ENCODE measurements around the gene ANKRD53. TPM values are rescaled to one million over a fixed set of nuclear protein-coding genes. Genes with fewer than 3 reads are reported as not detected.

ANKRD53 gene
- total RNA-seq, 2 experiments from 2014 or later: 0.14 TPM; not detected in 1

DNA sequence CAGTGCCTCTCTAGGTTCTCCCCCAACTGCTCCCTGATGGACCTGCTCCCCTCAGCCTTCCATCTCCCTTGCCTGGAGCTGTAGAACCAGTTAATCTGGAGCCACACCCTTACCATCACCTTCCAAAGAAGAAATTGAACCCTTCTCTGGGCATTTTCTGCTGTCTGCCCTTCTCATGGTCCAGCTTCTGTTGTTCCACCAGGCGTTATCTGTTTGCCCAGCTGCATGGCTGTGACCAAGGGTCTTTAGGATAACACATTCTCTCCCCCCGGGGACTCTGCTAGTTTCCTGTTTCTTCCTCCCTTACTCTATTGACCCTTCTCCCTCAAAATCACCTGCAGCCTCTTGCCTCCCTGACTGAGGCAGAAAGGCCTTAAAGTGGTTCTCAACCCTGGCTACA, 3.2 kb upstream of the ANKRD53 start:
- peaks cover 3% of the 10 kb centered on the region for H3K36me3 Mint-ChIP-seq (ENCODE audit: low read depth)
- DNase-seq (no peak), ATAC-seq (no peak)
- H3K27ac Mint-ChIP-seq: no peak overlapping the region
- ChIA-PET CTCF (interaction anchor here (0.8 to 3.3 kb wide), 6 partner anchors 9 to 26 kb away, joined by 3 to 23 read pairs (median 7); no protein-coding TSS in a partner anchor), POLR2A (no interaction called here)
- peaks cover 17% of the 10 kb centered on the region for H3K4me1 Mint-ChIP-seq
- H3K27me3 Mint-ChIP-seq: no peaks in the 10 kb centered on the region
- no peak overlapping the region for H3K4me3 Mint-ChIP-seq
- H3K9me3 Mint-ChIP-seq (ENCODE audit: low read depth): no peaks in the 10 kb centered on the region
- intact Hi-C loops (cut with DNase I, micrococcal nuclease): loop anchor here in 1 of 2 experiments (5.0 kb wide), 1 partner anchor 92 kb away; the partner anchor contains the start of gene NAGK

DNA sequence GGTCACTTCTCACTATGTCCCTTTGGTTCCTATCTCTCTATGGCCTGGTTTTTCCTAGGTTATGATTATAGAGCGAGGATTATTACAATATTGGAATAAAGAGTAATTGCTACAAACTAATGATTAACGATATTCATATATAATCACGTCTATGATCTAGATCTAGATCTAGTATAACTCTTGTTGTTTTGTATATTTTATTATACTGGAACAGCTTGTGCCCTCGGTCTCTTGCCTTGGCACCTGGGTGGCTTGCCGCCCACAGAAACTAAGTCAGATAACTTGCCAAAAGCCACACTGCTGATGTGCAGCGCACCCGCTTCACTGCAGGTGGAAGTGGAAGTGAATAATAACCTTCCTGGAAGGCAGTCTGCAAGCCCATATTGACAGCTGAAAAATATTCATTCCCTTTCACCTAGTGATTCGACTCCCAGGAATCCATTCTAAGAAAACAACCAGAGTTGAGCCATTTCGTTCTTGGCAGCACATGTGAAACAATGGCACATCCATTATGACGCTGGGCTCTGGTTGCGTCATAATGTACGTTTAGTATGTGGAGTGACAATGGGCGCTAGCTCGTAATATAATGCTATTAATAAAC, 725 bp upstream of the ANKRD53 start:
- H3K9me3 Mint-ChIP-seq (ENCODE audit: low read depth): no peaks in the 10 kb centered on the region
- CTCF ChIA-PET: interaction anchor here (0.6 to 5.0 kb wide), 6 partner anchors 9 to 1582 kb away, joined by 3 to 33 read pairs (median 4); no protein-coding TSS in a partner anchor
- POLR2A ChIA-PET: no interaction called here
- peak overlapping the region; percentile 54 for H3K4me3 Mint-ChIP-seq
- peak; percentile 56 for ATAC-seq
- H3K36me3 Mint-ChIP-seq (ENCODE audit: low read depth): peaks cover 3% of the 10 kb centered on the region
- intact Hi-C loops (cut with DNase I, micrococcal nuclease): loop anchor here (1.0 to 5.0 kb wide), 4 partner anchors 12 to 90 kb away; partner anchors contain the start of genes TEX261 (in 2 of the 2) and NAGK (in 1 of the 2)
- H3K27me3 Mint-ChIP-seq: no peaks in the 10 kb centered on the region
- peaks cover 17% of the 10 kb centered on the region for H3K4me1 Mint-ChIP-seq
- peak overlapping the region; percentile 60 for H3K27ac Mint-ChIP-seq
- peak; percentile 60 for DNase-seq

DNA sequence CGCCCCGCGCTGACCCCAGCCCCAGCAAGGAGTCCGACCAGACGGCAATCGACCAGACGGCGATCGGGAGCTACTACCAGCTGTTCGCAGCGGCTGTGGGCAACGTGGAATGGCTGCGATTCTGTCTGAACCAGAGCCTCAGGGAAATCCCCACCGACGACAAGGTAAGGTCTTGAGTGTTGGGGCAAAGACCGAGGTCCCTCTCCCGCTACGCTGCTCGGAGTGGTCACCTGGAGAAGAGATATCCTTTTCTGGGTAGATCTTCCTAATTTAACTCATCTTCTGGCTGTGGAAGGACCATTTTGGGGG, 704 bp downstream of the ANKRD53 start:
- DNase-seq: no peak
- ChIA-PET CTCF (interaction anchor here (5.0 kb wide), 1 partner anchor 14 kb away, joined by 33 read pairs; no protein-coding TSS in a partner anchor), POLR2A (no interaction called here)
- Mint-ChIP-seq H3K27ac (no peak overlapping the region), H3K36me3 (ENCODE audit: low read depth) (peaks cover 3% of the 10 kb centered on the region), H3K4me3 (no peak overlapping the region), H3K4me1 (peaks cover 17% of the 10 kb centered on the region), H3K9me3 (ENCODE audit: low read depth) (no peaks in the 10 kb centered on the region), H3K27me3 (no peaks in the 10 kb centered on the region)
- intact Hi-C loops (cut with DNase I, micrococcal nuclease): loop anchor here in 1 of 2 experiments (5.0 kb wide), 1 partner anchor 88 kb away; the partner anchor contains the start of gene NAGK
- no peak for ATAC-seq

DNA sequence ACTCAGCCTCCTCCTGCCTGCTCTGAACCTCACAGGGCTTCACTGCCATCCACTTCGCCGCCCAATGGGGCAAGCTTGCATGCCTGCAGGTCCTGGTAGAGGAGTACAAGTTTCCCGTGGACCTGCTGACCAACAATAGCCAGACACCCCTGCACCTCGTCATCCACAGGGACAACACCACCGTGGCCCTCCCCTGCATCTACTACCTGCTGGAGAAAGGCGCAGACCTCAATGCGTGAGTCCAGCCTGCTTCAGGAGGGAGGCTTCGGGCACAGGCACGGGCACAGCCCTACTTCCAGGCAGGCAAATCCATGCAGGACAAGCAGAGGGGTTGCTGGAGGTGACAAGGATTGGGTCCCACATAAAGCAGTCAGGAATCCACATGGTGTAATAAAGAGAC, 1.2 kb downstream of the ANKRD53 start:
- Mint-ChIP-seq H3K27me3 (no peaks in the 10 kb centered on the region), H3K27ac (no peak overlapping the region), H3K9me3 (ENCODE audit: low read depth) (no peaks in the 10 kb centered on the region), H3K4me1 (peaks cover 21% of the 10 kb centered on the region), H3K36me3 (ENCODE audit: low read depth) (peaks cover 1% of the 10 kb centered on the region), H3K4me3 (no peak overlapping the region)
- DNase-seq (no peak), ATAC-seq (no peak)
- CTCF ChIA-PET: interaction anchor here (5.0 kb wide), 1 partner anchor 15 kb away, joined by 33 read pairs; no protein-coding TSS in a partner anchor
- intact Hi-C loops (cut with DNase I, micrococcal nuclease): loop anchor here in 1 of 2 experiments (5.0 kb wide), 1 partner anchor 88 kb away; the partner anchor contains the start of gene NAGK
- POLR2A ChIA-PET: no interaction called here

DNA sequence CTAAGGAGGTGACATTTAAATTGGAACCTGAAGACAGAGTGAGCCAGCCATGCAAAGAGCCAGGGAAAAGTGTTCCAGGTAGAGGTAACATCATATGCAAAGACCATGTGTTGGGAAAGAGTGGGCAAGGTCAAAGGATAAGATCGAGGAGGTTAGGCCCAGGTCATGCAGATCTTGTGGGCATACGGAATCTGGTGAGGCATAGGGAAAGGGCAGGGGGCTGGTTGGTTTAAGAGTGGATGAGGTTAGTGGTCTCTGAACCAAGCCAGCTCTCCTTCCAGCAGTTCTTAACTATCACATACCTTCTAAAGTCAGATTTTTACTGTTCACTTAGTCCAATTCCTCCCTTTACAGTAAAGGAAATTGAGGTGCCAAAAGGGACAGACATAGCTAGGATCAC, 3.0 kb downstream of the ANKRD53 start:
- no peaks in the 10 kb centered on the region for H3K27me3 Mint-ChIP-seq
- H3K4me3 Mint-ChIP-seq: no peak overlapping the region
- H3K9me3 Mint-ChIP-seq (ENCODE audit: low read depth): no peaks in the 10 kb centered on the region
- no peak overlapping the region for H3K27ac Mint-ChIP-seq
- peaks cover 11% of the 10 kb centered on the region for H3K36me3 Mint-ChIP-seq (ENCODE audit: low read depth)
- intact Hi-C loops (cut with DNase I, micrococcal nuclease): no loop called here
- peaks cover 29% of the 10 kb centered on the region for H3K4me1 Mint-ChIP-seq
- ChIA-PET POLR2A (interaction anchor here (0.6 kb wide), 2 partner anchors 8 to 16 kb away, joined by 3 read pairs; no protein-coding TSS in a partner anchor), CTCF (interaction anchor here (1.8 to 5.0 kb wide), 3 partner anchors 17 to 33 kb away, joined by 5 to 33 read pairs (median 7); no protein-coding TSS in a partner anchor)
- ATAC-seq (no peak), DNase-seq (no peak)

DNA sequence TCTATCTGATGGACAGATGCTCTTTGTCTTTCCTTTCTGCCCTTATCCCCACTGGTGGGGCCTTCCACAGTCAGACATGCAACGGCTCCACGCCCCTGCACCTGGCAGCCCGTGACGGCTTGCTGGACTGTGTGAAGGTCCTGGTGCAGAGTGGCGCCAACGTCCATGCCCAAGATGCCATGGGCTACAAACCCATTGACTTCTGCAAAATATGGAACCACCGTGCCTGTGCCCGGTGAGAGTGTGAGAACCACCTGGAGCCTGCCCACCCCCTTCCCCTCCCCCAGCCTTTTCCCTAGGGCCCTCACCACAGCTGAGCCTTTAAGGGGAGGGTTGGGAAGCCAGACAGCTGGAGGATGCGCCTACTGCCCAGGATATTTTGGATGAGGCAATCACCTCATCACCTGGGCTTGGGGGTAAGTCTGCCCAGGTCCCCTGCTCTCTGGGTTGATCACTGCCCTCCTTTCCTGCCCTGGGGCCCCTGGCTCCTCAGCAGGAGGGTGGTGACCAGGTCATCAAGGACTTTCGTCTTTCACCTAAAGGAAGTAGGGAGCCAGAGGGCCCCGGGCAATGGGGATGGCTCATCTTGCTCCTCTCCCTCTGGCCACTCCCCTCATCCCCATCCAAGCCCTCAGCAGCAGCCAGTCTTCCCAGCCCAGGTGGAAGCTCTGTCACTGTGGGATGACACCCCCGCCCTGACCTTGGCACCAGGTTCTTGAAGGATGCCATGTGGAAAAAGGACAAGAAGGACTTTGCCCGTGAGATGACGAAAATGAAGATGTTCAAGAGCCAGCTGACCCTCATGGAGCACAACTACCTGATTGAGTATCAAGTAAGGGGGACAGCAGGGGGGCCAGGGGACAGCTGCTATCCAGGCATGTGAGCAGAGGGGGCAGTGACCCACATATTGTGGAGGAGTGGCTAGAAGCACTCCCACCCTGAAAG, 3.7 kb downstream of the ANKRD53 start:
- Mint-ChIP-seq H3K27ac (no peak overlapping the region), H3K36me3 (ENCODE audit: low read depth) (peaks cover 13% of the 10 kb centered on the region), H3K4me1 (peaks cover 22% of the 10 kb centered on the region), H3K4me3 (no peak overlapping the region), H3K9me3 (ENCODE audit: low read depth) (no peaks in the 10 kb centered on the region), H3K27me3 (no peaks in the 10 kb centered on the region)
- ChIA-PET CTCF (interaction anchor here (1.8 to 5.0 kb wide), 4 partner anchors 16 to 34 kb away, joined by 5 to 35 read pairs (median 20); no protein-coding TSS in a partner anchor), POLR2A (no interaction called here)
- DNase-seq (peak; percentile 3), ATAC-seq (no peak)
- intact Hi-C loops (cut with DNase I, micrococcal nuclease): no loop called here

DNA sequence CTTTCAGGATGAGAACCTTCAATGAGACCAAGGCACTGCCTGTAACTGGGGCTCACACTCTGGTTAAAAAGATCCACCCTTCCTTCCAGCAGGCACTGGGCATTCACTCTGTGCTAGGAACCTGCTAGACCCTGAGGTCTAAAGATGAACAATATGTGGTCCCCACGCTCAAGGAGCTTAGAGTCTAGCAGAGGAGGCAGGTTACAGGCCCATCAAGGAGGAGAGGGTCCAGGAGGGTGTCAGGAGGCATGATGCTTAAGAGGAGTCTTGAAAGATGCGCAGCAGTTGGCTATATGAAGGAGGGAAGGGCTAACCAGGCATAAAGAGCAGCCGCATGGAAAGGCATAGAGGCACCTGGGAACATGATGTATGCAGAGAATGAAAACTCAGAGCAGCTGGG, 4.5 kb downstream of the ANKRD53 start:
- CTCF ChIA-PET: interaction anchor here (0.5 to 4.2 kb wide), 5 partner anchors 9 to 213 kb away, joined by 3 to 35 read pairs (median 7); no protein-coding TSS in a partner anchor

DNA sequence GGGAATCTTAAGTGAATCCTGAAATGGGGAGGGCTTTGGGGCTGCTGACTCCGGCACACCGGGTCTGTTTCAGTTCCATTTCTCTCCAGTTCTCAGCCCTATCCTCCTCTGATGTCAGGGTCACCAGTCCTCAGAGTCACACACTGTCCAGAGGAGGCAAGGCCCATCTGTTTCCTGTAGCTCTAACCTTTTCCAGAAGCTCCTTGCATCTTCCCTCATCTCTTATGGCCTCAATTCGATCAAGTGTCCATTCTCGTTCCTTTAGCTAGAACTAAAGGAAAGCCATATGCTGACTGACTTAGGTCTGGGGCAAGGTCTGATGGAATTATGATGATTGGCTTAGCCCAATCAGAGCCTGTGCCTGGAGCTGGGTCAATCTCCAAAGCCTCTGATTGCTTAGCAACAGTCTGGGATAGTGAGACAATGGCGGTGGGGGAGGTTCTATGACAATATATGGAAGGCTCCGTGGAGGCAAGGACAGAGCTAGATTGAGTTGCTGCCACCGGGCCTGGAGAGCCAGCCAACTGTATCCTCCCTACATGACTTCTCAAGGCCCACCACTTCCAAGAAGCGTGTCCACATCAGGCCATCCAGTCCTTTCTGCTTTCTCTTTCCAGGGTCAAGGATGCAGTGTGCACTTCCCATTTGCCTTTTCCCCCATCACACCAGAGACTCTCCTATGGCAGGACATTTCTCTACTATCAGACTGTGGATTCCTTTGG, 5.2 kb downstream of the ANKRD53 start:
- ATAC-seq (no peak), DNase-seq (peak; percentile 3)
- intact Hi-C loops (cut with DNase I, micrococcal nuclease): loop anchor here in 1 of 2 experiments (2.0 kb wide), 1 partner anchor 19 kb away; no protein-coding TSS in a partner anchor
- H3K27ac Mint-ChIP-seq: no peak overlapping the region
- no peak overlapping the region for H3K4me3 Mint-ChIP-seq
- ChIA-PET CTCF (interaction anchor here (0.5 to 4.2 kb wide), 10 partner anchors 10 to 219 kb away, joined by 3 to 35 read pairs (median 4); no protein-coding TSS in a partner anchor), POLR2A (no interaction called here)
- H3K9me3 Mint-ChIP-seq (ENCODE audit: low read depth): no peaks in the 10 kb centered on the region
- peaks cover 15% of the 10 kb centered on the region for H3K36me3 Mint-ChIP-seq (ENCODE audit: low read depth)
- H3K27me3 Mint-ChIP-seq: no peaks in the 10 kb centered on the region
- peaks cover 12% of the 10 kb centered on the region for H3K4me1 Mint-ChIP-seq

More for the DNA sequence above, 4.5 kb downstream of the ANKRD53 start:
- peaks cover 13% of the 10 kb centered on the region for H3K36me3 Mint-ChIP-seq (ENCODE audit: low read depth)
- POLR2A ChIA-PET: no interaction called here
- H3K27me3 Mint-ChIP-seq: no peaks in the 10 kb centered on the region
- H3K4me1 Mint-ChIP-seq: peaks cover 15% of the 10 kb centered on the region
- H3K27ac Mint-ChIP-seq: no peak overlapping the region
- no peak for ATAC-seq
- intact Hi-C loops (cut with DNase I, micrococcal nuclease): no loop called here
- H3K4me3 Mint-ChIP-seq: no peak overlapping the region
- H3K9me3 Mint-ChIP-seq (ENCODE audit: low read depth): no peaks in the 10 kb centered on the region
- no peak for DNase-seq

DNA sequence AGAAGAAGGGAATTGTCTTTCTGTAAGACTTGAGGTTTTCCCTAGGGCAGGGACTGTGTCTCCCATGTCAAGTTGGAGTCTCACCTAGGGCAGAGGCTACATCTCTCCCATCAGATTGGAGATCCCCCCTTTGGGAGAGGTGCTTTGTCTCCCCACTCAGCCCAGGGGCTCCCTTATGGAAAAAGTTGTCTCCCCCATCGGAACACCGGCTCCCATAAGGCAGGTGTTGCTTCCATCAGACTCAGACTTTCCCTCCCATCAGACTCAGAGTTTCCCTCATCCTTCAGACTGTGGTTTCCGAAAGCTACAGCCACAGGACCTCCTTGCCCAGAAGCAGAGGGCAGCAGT, 5.8 kb downstream of the ANKRD53 start:
- Mint-ChIP-seq H3K9me3 (ENCODE audit: low read depth) (no peaks in the 10 kb centered on the region), H3K4me1 (peaks cover 12% of the 10 kb centered on the region), H3K4me3 (no peak overlapping the region), H3K36me3 (ENCODE audit: low read depth) (peaks cover 20% of the 10 kb centered on the region), H3K27ac (no peak overlapping the region), H3K27me3 (no peaks in the 10 kb centered on the region)
- ATAC-seq (no peak), DNase-seq (no peak)
- ChIA-PET CTCF (interaction anchor here (0.5 to 4.2 kb wide), 18 partner anchors 8 to 619 kb away, joined by 3 to 35 read pairs (median 4); no protein-coding TSS in a partner anchor), POLR2A (interaction anchor here (0.6 kb wide), 1 partner anchor 13 kb away, joined by 4 read pairs; no protein-coding TSS in a partner anchor)
- intact Hi-C loops (cut with DNase I, micrococcal nuclease): loop anchor here in 1 of 2 experiments (2.0 kb wide), 1 partner anchor 19 kb away; no protein-coding TSS in a partner anchor

DNA sequence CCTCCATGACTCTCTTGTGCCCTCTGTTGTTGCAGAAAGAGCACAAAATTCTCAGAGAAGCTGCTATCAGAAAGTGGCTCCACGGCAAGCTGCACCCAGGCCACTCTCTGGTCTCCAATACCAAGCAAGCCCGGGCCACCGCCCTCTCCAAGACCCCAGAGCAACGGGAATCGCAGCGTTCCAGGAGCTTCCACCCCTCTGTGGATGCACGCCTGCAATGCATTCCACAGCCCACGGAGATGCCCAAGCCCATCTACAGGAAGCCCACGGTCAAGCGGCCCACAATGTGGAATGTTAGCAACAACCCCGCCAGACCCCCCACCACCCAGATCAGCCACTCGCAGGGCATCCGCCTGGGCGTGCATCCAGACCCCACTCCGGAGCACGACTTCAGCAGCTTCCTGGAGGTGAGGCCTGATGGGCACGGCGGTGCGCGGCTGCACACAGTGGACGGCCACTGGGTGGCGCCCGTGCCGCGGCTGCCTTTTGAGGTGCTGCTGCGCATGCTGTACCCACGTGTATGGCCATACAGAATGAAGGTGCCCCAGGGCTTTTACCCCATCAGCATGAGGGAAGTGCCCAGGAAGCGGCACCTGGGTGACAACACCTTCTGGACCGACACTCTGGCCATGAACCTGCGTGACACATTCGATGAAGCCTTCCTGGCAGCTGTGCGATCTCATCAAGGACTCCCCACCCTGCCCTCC, 6.3 kb downstream of the ANKRD53 start:
- Mint-ChIP-seq H3K4me1 (peaks cover 12% of the 10 kb centered on the region), H3K4me3 (no peak overlapping the region), H3K27me3 (no peaks in the 10 kb centered on the region), H3K9me3 (ENCODE audit: low read depth) (no peaks in the 10 kb centered on the region), H3K36me3 (ENCODE audit: low read depth) (peaks cover 24% of the 10 kb centered on the region), H3K27ac (no peak overlapping the region)
- DNase-seq (peak; percentile 92), ATAC-seq (peak; percentile 100)
- intact Hi-C loops (cut with DNase I, micrococcal nuclease): loop anchor here (1.0 to 2.0 kb wide), 3 partner anchors 10 to 20 kb away; partner anchors contain the start of gene TEX261 (in 2 of the 2)
- CTCF ChIA-PET: interaction anchor here (0.5 to 4.2 kb wide), 20 partner anchors 8 to 618 kb away, joined by 3 to 35 read pairs (median 4); no protein-coding TSS in a partner anchor
- POLR2A ChIA-PET: interaction anchor here (0.6 kb wide), 1 partner anchor 12 kb away, joined by 4 read pairs; no protein-coding TSS in a partner anchor

Measured in activated CD4-positive, alpha-beta T cell treated with anti-CD3 and anti-CD28 coated beads for 36 hours (primary cell).